Left lung (tissue), 10 donors: Measurements from ENCODE around the gene CLDND2. TPM values are rescaled to one million over a fixed set of nuclear protein-coding genes. Genes with fewer than 3 reads are reported as not detected.
A peak's percentile ranks its signal among the peaks of the same experiment; 100 is the strongest.
"Not testable (repeated sequence)": the region's sequence is repeated elsewhere in the genome, so short reads cannot be mapped to it uniquely, and the experiment has no call there.

ENCODE experiments used
- ATAC-seq: fragments of 200-7000 bp; cut with Tn5 transposase; one replicate; pipeline ENCODE4 v1.9.1; 2020; ENCODE audit warnings: moderate library complexity
- DNase-seq, 4 donors: peaks; one replicate each; pipeline ENCODE4 v3.0.0-alpha.2; 2013 to 2020
- H3K27ac ChIP-seq, 2 donors: fragments of 200-600 bp; sonication (generic) in 1 of 2; one replicate each; pipeline versions ENCODE4 v1.5.0 to v1.8.0; 2020 to 2021
- H3K27me3 ChIP-seq, 2 donors: fragments of 200-600 bp; sonication (generic) in 1 of 2; one replicate each; pipeline versions ENCODE4 v1.5.0 to v1.8.0; 2020 to 2021
- H3K36me3 ChIP-seq, 2 donors: fragments of 200-600 bp; sonication (generic) in 1 of 2; one replicate each; pipeline versions ENCODE4 v1.5.0 to v1.8.0; 2020 to 2021
- H3K4me1 ChIP-seq, 2 donors: fragments of 200-600 bp; one replicate each; pipeline ENCODE4 v1.8.0; 2021
- H3K4me3 ChIP-seq, 2 donors: fragments of 200-600 bp; sonication (generic) in 1 of 2; one replicate each; pipeline versions ENCODE4 v1.5.0 to v1.8.0; 2020 to 2021; ENCODE audit warnings: mild to moderate bottlenecking in 1 of 2
- H3K9me3 ChIP-seq, 2 donors: fragments of 200-600 bp; sonication (generic) in 1 of 2; one replicate each; pipeline versions ENCODE4 v1.5.0 to v1.8.0; 2020 to 2021
- CTCF ChIP-seq, 2 donors: fragments of 200-600 bp; sonication (generic) in 1 of 2; IDR thresholded peaks; one replicate each; pipeline versions ENCODE4 v1.5.0 to v1.8.0; 2021; ENCODE audit warnings: antibody characterized with exemption in 2 of 2
- intact Hi-C, 2 donors: fragments of 100-400 bp; cut with DNase I; formaldehyde crosslinking; loops; one replicate each; pipeline versions ENCODE4 v1.11.2 to v1.14.2; 2022
- polyA plus RNA-seq, 6 donors: library from polyadenylated mRNA; unstranded; fragments of 120-200 nt; gene quantifications; one replicate each; pipeline ENCODE4 v1.2.1, GENCODE V29; 2013; ENCODE audit not compliant: insufficient read length in 6 of 6
- total RNA-seq, 2 donors: library from RNA; stranded (reverse); fragmentation: NEBNext Ultra II Directional; extraction: Animal tissue kit (Norgen Biotek cat#: 25700); gene quantifications; one replicate each; pipeline ENCODE4 v1.2.1, GENCODE V29; 2021
- donor health status: DM: no; HTN: yes; CAD: no.
- donor health status: DM: no; HTN: no; CAD: no.

Gene CLDND2
- total and polyA plus RNA-seq, 8 donors, result 0.92 to 1.9 (median 1.4) TPM

GRCh38 chr19:51410950-51411748, 42.3 kb upstream of the CLDND2 start:
- no peak overlapping the region for H3K27ac ChIP-seq
- DNase-seq, result no peak
- no peaks in the 10 kb centered on the region for H3K9me3 ChIP-seq
- H3K27me3 ChIP-seq, result peaks cover 0 to 20% of the 10 kb centered on the region in 2 donors
- intact Hi-C loops, result no loop called here
- no peak for ATAC-seq
- TF ChIP-seq CTCF (IDR thresholded peaks at IDR 0.05), result no peak
- peaks cover 0 to 29% of the 10 kb centered on the region in 2 donors for H3K36me3 ChIP-seq
- H3K4me1 ChIP-seq, result peaks cover 0 to 58% of the 10 kb centered on the region in 2 donors
- no peak overlapping the region for H3K4me3 ChIP-seq

GRCh38 chr19:51407511-51408131, 38.8 kb upstream of the CLDND2 start:
- H3K4me1 ChIP-seq, result peaks cover 0 to 44% of the 10 kb centered on the region in 2 donors
- H3K4me3 ChIP-seq, result no peak overlapping the region
- peaks cover 0 to 6% of the 10 kb centered on the region in 2 donors for H3K9me3 ChIP-seq
- no peak for TF ChIP-seq CTCF (IDR thresholded peaks at IDR 0.05)
- intact Hi-C loops, result no loop called here
- DNase-seq (peak in 1 of 4 donors; percentile 21), ATAC-seq (peak; percentile 77)
- H3K36me3 ChIP-seq, result peaks cover 0 to 6% of the 10 kb centered on the region in 2 donors
- no peaks in the 10 kb centered on the region for H3K27me3 ChIP-seq
- peak overlapping the region in 1 of 2 donors; percentile 88 for H3K27ac ChIP-seq

- TF ChIP-seq CTCF (IDR thresholded peaks at IDR 0.05), result no peak
- ATAC-seq, result no peak
- intact Hi-C loops, result no loop called here
Measured at GRCh38 chr19:51402117-51402516, 33.3 kb upstream of the CLDND2 start.

GRCh38 chr19:51399936-51400335, 31.1 kb upstream of the CLDND2 start:
- H3K36me3 ChIP-seq, ATAC-seq, intact Hi-C loops, H3K27me3 ChIP-seq, H3K4me3 ChIP-seq, H3K27ac ChIP-seq, DNase-seq: not testable (repeated sequence)
- Histone ChIP-seq H3K4me1 (peaks cover 0 to 14% of the 10 kb centered on the region in 2 donors), H3K9me3 (peaks cover 0 to 18% of the 10 kb centered on the region in 2 donors)

More at GRCh38 chr19:51402117-51402516, 33.3 kb upstream of the CLDND2 start:
- peaks cover 0 to 21% of the 10 kb centered on the region in 2 donors for H3K4me1 ChIP-seq
- no peak overlapping the region for H3K4me3 ChIP-seq
- H3K9me3 ChIP-seq, result peaks cover 0 to 18% of the 10 kb centered on the region in 2 donors
- H3K27ac ChIP-seq, result no peak overlapping the region
- H3K36me3 ChIP-seq, result no peaks in the 10 kb centered on the region
- H3K27me3 ChIP-seq, result no peaks in the 10 kb centered on the region
- DNase-seq, result no peak

- Histone ChIP-seq H3K36me3 (no peaks in the 10 kb centered on the region), H3K27me3 (no peaks in the 10 kb centered on the region), H3K27ac (no peak overlapping the region), H3K4me1 (peaks cover 0 to 21% of the 10 kb centered on the region in 2 donors), H3K4me3 (no peak overlapping the region), H3K9me3 (peaks cover 0 to 18% of the 10 kb centered on the region in 2 donors)
- intact Hi-C loops, result no loop called here
- TF ChIP-seq CTCF (IDR thresholded peaks at IDR 0.05), result no peak
- no peak for DNase-seq
- no peak for ATAC-seq
Measured at GRCh38 chr19:51399231-51399630, 30.4 kb upstream of the CLDND2 start.
